H9 (cell line): Measurements from ENCODE around the gene ZNF407. TPM values are rescaled to one million over a fixed set of nuclear protein-coding genes. Genes with fewer than 3 reads are reported as not detected.
A peak's percentile ranks its signal among the peaks of the same experiment; 100 is the strongest.

Experiments used
- DNase-seq: peaks from one replicate; pipeline ENCODE4 v3.0.0-alpha.2; 2017
- H2AFZ ChIP-seq: one replicate; pipeline ENCODE4 v1.6.1; 2013; ENCODE audit warnings: mild to moderate bottlenecking, low read length, control low read depth, moderate library complexity
- H2AK5ac ChIP-seq: 2 replicates; pipeline ENCODE4 v1.6.1; 2013; ENCODE audit warnings: low read length, control low read depth, mixed read lengths; ENCODE audit not compliant: insufficient read length
- H2BK120ac ChIP-seq: one replicate; pipeline ENCODE4 v1.6.1; 2013; ENCODE audit warnings: low read depth, mild to moderate bottlenecking, low read length, control low read depth, inconsistent platforms; ENCODE audit not compliant: poor library complexity, severe bottlenecking
- H2BK12ac ChIP-seq: 2 replicates; pipeline ENCODE4 v1.6.1; 2013; ENCODE audit warnings: low read length, control low read depth, mixed read lengths, low read depth; ENCODE audit not compliant: insufficient read length
- H2BK15ac ChIP-seq: 2 replicates; pipeline ENCODE4 v1.6.1; 2013; ENCODE audit warnings: low read depth, low read length, control low read depth
- H2BK20ac ChIP-seq: one replicate; pipeline ENCODE4 v1.6.1; 2013; ENCODE audit warnings: low read depth, mild to moderate bottlenecking, low read length, control low read depth, inconsistent platforms; ENCODE audit not compliant: poor library complexity, severe bottlenecking
- H2BK5ac ChIP-seq: 2 replicates; pipeline ENCODE4 v1.6.1; 2013; ENCODE audit warnings: low read length, control low read depth, mixed read lengths; ENCODE audit not compliant: insufficient read length
- H3K14ac ChIP-seq: 2 replicates; pipeline ENCODE4 v1.6.1; 2013; ENCODE audit warnings: low read length, control low read depth; ENCODE audit not compliant: insufficient read depth
- H3K18ac ChIP-seq: 2 replicates; pipeline ENCODE4 v1.6.1; 2013; ENCODE audit warnings: low read depth, mild to moderate bottlenecking, mixed read lengths, low read length, control low read depth; ENCODE audit not compliant: insufficient read length
- H3K23ac ChIP-seq: 2 replicates; pipeline ENCODE4 v1.6.1; 2013; ENCODE audit warnings: low read length, control low read depth, mixed read lengths, low read depth; ENCODE audit not compliant: insufficient read length
- H3K23me2 ChIP-seq: 2 replicates; pipeline ENCODE4 v1.6.1; 2013; ENCODE audit warnings: low read depth, mild to moderate bottlenecking, mixed read lengths, low read length, control low read depth; ENCODE audit not compliant: insufficient read length, poor library complexity, severe bottlenecking
- H3K27ac ChIP-seq: 2 replicates; pipeline ENCODE4 v1.5.1; 2013; ENCODE audit warnings: low read length, control low read depth, mixed read lengths, low read depth; ENCODE audit not compliant: insufficient read length
- H3K27me3 ChIP-seq: 2 replicates; pipeline ENCODE4 v1.6.1; 2013; ENCODE audit warnings: low read length, control low read depth, inconsistent platforms; ENCODE audit not compliant: insufficient read depth
- H3K4ac ChIP-seq: 2 replicates; pipeline ENCODE4 v1.6.1; 2013; ENCODE audit warnings: low read depth, mild to moderate bottlenecking, control low read depth, inconsistent platforms, low read length, moderate library complexity
- H3K4me1 ChIP-seq: 2 replicates; pipeline ENCODE4 v1.6.1; 2013; ENCODE audit warnings: low read length, control low read depth, inconsistent platforms; ENCODE audit not compliant: insufficient read depth
- H3K4me2 ChIP-seq: 2 replicates; pipeline ENCODE4 v1.6.1; 2013; ENCODE audit warnings: low read length, control low read depth, mixed read lengths; ENCODE audit not compliant: insufficient read length, insufficient read depth
- H3K56ac ChIP-seq: 2 replicates; pipeline ENCODE4 v1.6.1; 2013; ENCODE audit warnings: low read depth, mild to moderate bottlenecking, mixed read lengths, low read length, control low read depth; ENCODE audit not compliant: insufficient read length
- H3K79me1 ChIP-seq: 2 replicates; pipeline ENCODE4 v1.6.1; 2013; ENCODE audit warnings: low read depth, mild to moderate bottlenecking, moderate library complexity, low read length, control low read depth, inconsistent platforms; ENCODE audit not compliant: insufficient read depth, poor library complexity, severe bottlenecking
- H3K79me2 ChIP-seq: 2 replicates; pipeline ENCODE4 v1.6.1; 2013; ENCODE audit warnings: low read length, control low read depth, inconsistent platforms; ENCODE audit not compliant: insufficient read depth
- H3K9ac ChIP-seq: 2 replicates; pipeline ENCODE4 v1.6.1; 2013; ENCODE audit warnings: low read length, control low read depth, mixed read lengths; ENCODE audit not compliant: insufficient read length; ENCODE audit errors: extremely low read depth
- H3K9me3 ChIP-seq: one replicate; pipeline ENCODE4 v1.6.1; 2013; ENCODE audit warnings: low read depth, low read length, inconsistent platforms; ENCODE audit not compliant: control insufficient read depth
- H3T11ph ChIP-seq: one replicate; pipeline ENCODE4 v1.6.1; 2013; ENCODE audit warnings: mild to moderate bottlenecking, low read length, control low read depth, inconsistent platforms
- H4K20me1 ChIP-seq: one replicate; pipeline ENCODE4 v1.6.1; 2013; ENCODE audit not compliant: control insufficient read depth, insufficient read length, insufficient read depth
- H4K5ac ChIP-seq: 2 replicates; pipeline ENCODE4 v1.6.1; 2013; ENCODE audit warnings: low read depth, mild to moderate bottlenecking, mixed read lengths, low read length, control low read depth; ENCODE audit not compliant: insufficient read length
- H4K8ac ChIP-seq: replicated peaks from 2 replicates; pipeline ENCODE4 v1.6.1; 2013; ENCODE audit warnings: low read length, control low read depth, mixed read lengths, low read depth; ENCODE audit not compliant: insufficient read length
- H4K91ac ChIP-seq: 2 replicates; pipeline ENCODE4 v1.6.1; 2013; ENCODE audit warnings: low read depth, mild to moderate bottlenecking, moderate library complexity, mixed read lengths, low read length, control low read depth; ENCODE audit not compliant: insufficient read length
- H3K27ac Mint-ChIP-seq, 3 experiments: 2 replicates in 2 of 3; 3 replicates in 1 of 3; pipeline ENCODE4 v1.8.0; 2020 to 2021; ENCODE audit warnings: mixed read lengths in 3 of 3, mild to moderate bottlenecking in 1 of 3, moderate library complexity in 1 of 3
- H3K27me3 Mint-ChIP-seq: 2 replicates; pipeline ENCODE4 v1.8.0; 2021; ENCODE audit warnings: low read depth, mild to moderate bottlenecking, moderate library complexity, mixed read lengths
- H3K36me3 Mint-ChIP-seq, 3 experiments: 2 replicates in 2 of 3; 3 replicates in 1 of 3; pipeline ENCODE4 v1.8.0; 2020 to 2021; ENCODE audit warnings: low read depth in 3 of 3, mixed read lengths in 3 of 3; ENCODE audit not compliant: insufficient read depth in 1 of 3
- H3K4me1 Mint-ChIP-seq, 2 experiments: 2 replicates each; pipeline ENCODE4 v1.8.0; 2020; ENCODE audit warnings: mixed read lengths in 2 of 2
- H3K4me3 Mint-ChIP-seq, 2 experiments: 2 replicates in 1 of 2; 3 replicates in 1 of 2; pipeline ENCODE4 v1.8.0; 2020 to 2021; ENCODE audit warnings: mild to moderate bottlenecking in 2 of 2, mixed read lengths in 2 of 2, moderate library complexity in 1 of 2
- H3K9me3 Mint-ChIP-seq, 2 experiments: 2 replicates in 1 of 2; 3 replicates in 1 of 2; pipeline ENCODE4 v1.8.0; 2020; ENCODE audit warnings: mild to moderate bottlenecking in 2 of 2, mixed read lengths in 2 of 2, moderate library complexity in 1 of 2
- WGBS: extraction: QIAGEN DNeasy Blood & Tissue Kit; methylation state at CpG from one replicate; pipeline ENCODE4 v1.1.7; 2013; ENCODE audit warnings: missing lambda C conversion rate, low lambda C conversion rate, mixed read lengths; ENCODE audit not compliant: insufficient read length; ENCODE audit errors: extremely low coverage; 5-methylcytosine and 5-hydroxymethylcytosine counted together
- total RNA-seq: library from RNA; stranded (reverse); gene quantifications from 2 replicates; pipeline ENCODE4 v1.2.1, GENCODE V29; 2021
- TF ChIP-seq, protein P1 (sequence below): fragments of 200-600 bp; sonication (generic); conservative IDR thresholded peaks from 3 replicates; pipeline ENCODE4 v1.8.0; 2021; ENCODE audit warnings: antibody characterized with exemption, mild to moderate bottlenecking

Gene ZNF407
- total RNA-seq, 1 experiment from 2014 or later, result 8.7 TPM

- Histone ChIP-seq H3K27ac (no peak overlapping the region), H3K4me2 (no peak overlapping the region), H3K9me3 (no peaks in the 10 kb centered on the region), H4K5ac (peak overlapping the region; percentile 34), H3K9ac (no peak overlapping the region), H3K23ac (no peak overlapping the region), H3K14ac (no peak overlapping the region), H3K18ac (no peak overlapping the region), H3K27me3 (no peaks in the 10 kb centered on the region), H3T11ph (no peak overlapping the region), H2BK20ac (no peak overlapping the region), H2AK5ac (no peak overlapping the region), H2BK120ac (no peak overlapping the region), H4K8ac (peak overlapping the region; percentile 56), H2AFZ (no peak overlapping the region), H2BK5ac (no peak overlapping the region), H3K4ac (no peak overlapping the region), H4K91ac (no peak overlapping the region), H3K79me2 (no peaks in the 10 kb centered on the region), H3K23me2 (no peaks in the 10 kb centered on the region), H3K56ac (no peak overlapping the region), H3K79me1 (no peaks in the 10 kb centered on the region), H2BK15ac (no peak overlapping the region), H3K4me1 (no peaks in the 10 kb centered on the region), H4K20me1 (no peaks in the 10 kb centered on the region), H2BK12ac (no peak overlapping the region)
- H3K4me3 Mint-ChIP-seq, result no peak overlapping the region
- TF ChIP-seq, protein P1, sequence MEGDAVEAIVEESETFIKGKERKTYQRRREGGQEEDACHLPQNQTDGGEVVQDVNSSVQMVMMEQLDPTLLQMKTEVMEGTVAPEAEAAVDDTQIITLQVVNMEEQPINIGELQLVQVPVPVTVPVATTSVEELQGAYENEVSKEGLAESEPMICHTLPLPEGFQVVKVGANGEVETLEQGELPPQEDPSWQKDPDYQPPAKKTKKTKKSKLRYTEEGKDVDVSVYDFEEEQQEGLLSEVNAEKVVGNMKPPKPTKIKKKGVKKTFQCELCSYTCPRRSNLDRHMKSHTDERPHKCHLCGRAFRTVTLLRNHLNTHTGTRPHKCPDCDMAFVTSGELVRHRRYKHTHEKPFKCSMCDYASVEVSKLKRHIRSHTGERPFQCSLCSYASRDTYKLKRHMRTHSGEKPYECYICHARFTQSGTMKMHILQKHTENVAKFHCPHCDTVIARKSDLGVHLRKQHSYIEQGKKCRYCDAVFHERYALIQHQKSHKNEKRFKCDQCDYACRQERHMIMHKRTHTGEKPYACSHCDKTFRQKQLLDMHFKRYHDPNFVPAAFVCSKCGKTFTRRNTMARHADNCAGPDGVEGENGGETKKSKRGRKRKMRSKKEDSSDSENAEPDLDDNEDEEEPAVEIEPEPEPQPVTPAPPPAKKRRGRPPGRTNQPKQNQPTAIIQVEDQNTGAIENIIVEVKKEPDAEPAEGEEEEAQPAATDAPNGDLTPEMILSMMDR, result peak; percentile 36; the same call in 2 of the 3 replicates
- no peaks in the 10 kb centered on the region for H3K27me3 Mint-ChIP-seq
- H3K4me1 Mint-ChIP-seq, result peaks cover 0 to 4% of the 10 kb centered on the region in 2 experiments; a peak in 2 of 4 replicates
- H3K36me3 Mint-ChIP-seq, result no peaks in the 10 kb centered on the region
- WGBS, result no CpG with 5 or more reads among the region's 5 CpGs
- DNase-seq, result no peak
- no peaks in the 10 kb centered on the region for H3K9me3 Mint-ChIP-seq
- no peak overlapping the region for H3K27ac Mint-ChIP-seq
Measured at GRCh38 chr18:75054611-75055010, 456.9 kb downstream of the ZNF407 start.
